ENCODE results near the gene ZBTB8B. TPM values are rescaled to one million over a fixed set of nuclear protein-coding genes. Genes with fewer than 3 reads are reported as not detected.
"Not testable (repeated sequence)": the region's sequence is repeated elsewhere in the genome, so short reads cannot be mapped to it uniquely, and the experiment has no call there.

ZBTB8B gene
- total RNA-seq, 4 donors from 2014 or later, result under 0.01 TPM; not detected in 3

- no peak overlapping the region for H3K27ac ChIP-seq
- H3K4me1 ChIP-seq, result no peaks in the 10 kb centered on the region
- no peak overlapping the region for H3K4me3 ChIP-seq (replicated peaks in 1 of 3)
- TF ChIP-seq POLR2A (IDR thresholded peaks at IDR 0.05), result no peak
- no peak for TF ChIP-seq CTCF (IDR thresholded peaks at IDR 0.05)
- no peaks in the 10 kb centered on the region for H3K9me3 ChIP-seq
- H3K27me3 ChIP-seq, result no peaks in the 10 kb centered on the region
- intact Hi-C loops (cut with DNase I), result no loop called here
- WGBS, 2 donors, result 85 to 87% methylated on average over 12 of the region's 12 CpGs
- no peak for DNase-seq
- H3K36me3 ChIP-seq, result no peaks in the 10 kb centered on the region
Observed at GRCh38 chr1:32448773-32449456, 16.0 kb upstream of the ZBTB8B start.

- H3K27me3 ChIP-seq; intact Hi-C loops (cut with DNase I); DNase-seq; H3K36me3 ChIP-seq; H3K4me1 ChIP-seq; H3K27ac ChIP-seq; H3K9me3 ChIP-seq; H3K4me3 ChIP-seq (replicated peaks in 1 of 3): not testable (repeated sequence)
- WGBS, 2 donors, result 96 to 97% methylated on average over 5 of the region's 5 CpGs
Observed at GRCh38 chr1:32449457-32449831, 15.4 kb upstream of the ZBTB8B start.

GRCh38 chr1:32454726-32455125 lies 10.1 kb upstream of the ZBTB8B start:
- peak in 1 of 2 donors; percentile 3 for DNase-seq
- Histone ChIP-seq H3K4me3 (replicated peaks in 1 of 3) (no peak overlapping the region), H3K36me3 (no peaks in the 10 kb centered on the region), H3K27me3 (no peaks in the 10 kb centered on the region), H3K4me1 (no peaks in the 10 kb centered on the region), H3K9me3 (no peaks in the 10 kb centered on the region), H3K27ac (no peak overlapping the region)
- intact Hi-C loops (cut with DNase I), result no loop called here
- TF ChIP-seq CTCF (IDR thresholded peaks at IDR 0.05) (no peak), POLR2A (IDR thresholded peaks at IDR 0.05) (no peak)
- 39 to 41% methylated on average over 1 of the region's 1 CpG for WGBS, 2 donors

GRCh38 chr1:32455958-32456357 lies 8.9 kb upstream of the ZBTB8B start:
- H3K27me3 ChIP-seq, result no peaks in the 10 kb centered on the region
- DNase-seq, result no peak
- H3K4me1 ChIP-seq, result no peaks in the 10 kb centered on the region
- no peak overlapping the region for H3K4me3 ChIP-seq (replicated peaks in 1 of 3)
- H3K9me3 ChIP-seq, result no peaks in the 10 kb centered on the region
- H3K27ac ChIP-seq, result no peak overlapping the region
- TF ChIP-seq POLR2A (IDR thresholded peaks at IDR 0.05) (no peak), CTCF (IDR thresholded peaks at IDR 0.05) (no peak)
- 87 to 92% methylated on average over 2 of the region's 2 CpGs for WGBS, 2 donors
- H3K36me3 ChIP-seq, result no peaks in the 10 kb centered on the region
- intact Hi-C loops (cut with DNase I), result no loop called here

- H3K9me3 ChIP-seq; H3K27ac ChIP-seq; H3K4me1 ChIP-seq; H3K36me3 ChIP-seq; H3K27me3 ChIP-seq; intact Hi-C loops (cut with DNase I); DNase-seq; H3K4me3 ChIP-seq (replicated peaks in 1 of 3): not testable (repeated sequence)
- WGBS, 2 donors, result 89 to 91% methylated on average over 5 of the region's 5 CpGs
Observed at GRCh38 chr1:32458798-32459197, 6.1 kb upstream of the ZBTB8B start.

GRCh38 chr1:32462977-32463376 lies 1.9 kb upstream of the ZBTB8B start:
- H3K4me3 ChIP-seq (replicated peaks in 1 of 3); DNase-seq; H3K9me3 ChIP-seq; intact Hi-C loops (cut with DNase I); H3K27me3 ChIP-seq; H3K36me3 ChIP-seq; H3K27ac ChIP-seq: not testable (repeated sequence)
- 91% methylated on average over 2 of the region's 2 CpGs for WGBS, 2 donors
- peaks cover 5 to 12% of the 10 kb centered on the region in 2 donors for H3K4me1 ChIP-seq

Measured in thyroid gland (tissue), 4 donors.